ENCODE data around the gene CRTC1. TPM values are rescaled to one million over a fixed set of nuclear protein-coding genes. Genes with fewer than 3 reads are reported as not detected.
A peak's percentile ranks its signal among the peaks of the same experiment; 100 is the strongest.

CRTC1 gene
- total RNA-seq, 4 donors from 2014 or later = 2.8 to 8.8 (median 3.7) TPM

DNA sequence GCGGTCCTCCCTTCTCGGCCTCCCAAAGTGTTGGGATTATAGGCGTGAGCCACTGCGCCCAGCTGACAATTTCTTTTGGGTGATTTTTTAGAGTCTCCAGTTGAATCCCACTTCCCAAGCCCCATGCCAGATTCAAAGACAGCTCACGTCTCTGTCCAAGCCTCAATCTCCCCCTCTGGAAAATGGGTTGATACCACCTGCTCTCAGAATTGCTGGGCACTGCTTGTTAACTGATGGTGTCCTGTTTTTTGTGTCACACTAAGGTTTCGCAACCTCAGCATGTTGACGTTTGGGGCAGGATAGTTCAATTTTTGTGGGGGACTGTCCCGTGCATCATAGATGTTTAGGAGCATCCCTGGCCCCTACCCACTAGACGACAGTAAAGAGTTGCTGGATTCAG is 134.1 kb downstream of the CRTC1 start:
- no peaks in the 10 kb centered on the region for H3K9me3 ChIP-seq
- in situ Hi-C loops (cut with MboI; ENCODE audit: low sequenced_read_pairs in 4 of 4) (no loop called here), intact Hi-C loops (cut with DNase I; ENCODE audit: low total_unique reads) (no loop called here)
- H3K4me3 ChIP-seq = no peak overlapping the region
- TF ChIP-seq POLR2A (IDR thresholded peaks at IDR 0.05) = no peak
- TF ChIP-seq, protein P1, sequence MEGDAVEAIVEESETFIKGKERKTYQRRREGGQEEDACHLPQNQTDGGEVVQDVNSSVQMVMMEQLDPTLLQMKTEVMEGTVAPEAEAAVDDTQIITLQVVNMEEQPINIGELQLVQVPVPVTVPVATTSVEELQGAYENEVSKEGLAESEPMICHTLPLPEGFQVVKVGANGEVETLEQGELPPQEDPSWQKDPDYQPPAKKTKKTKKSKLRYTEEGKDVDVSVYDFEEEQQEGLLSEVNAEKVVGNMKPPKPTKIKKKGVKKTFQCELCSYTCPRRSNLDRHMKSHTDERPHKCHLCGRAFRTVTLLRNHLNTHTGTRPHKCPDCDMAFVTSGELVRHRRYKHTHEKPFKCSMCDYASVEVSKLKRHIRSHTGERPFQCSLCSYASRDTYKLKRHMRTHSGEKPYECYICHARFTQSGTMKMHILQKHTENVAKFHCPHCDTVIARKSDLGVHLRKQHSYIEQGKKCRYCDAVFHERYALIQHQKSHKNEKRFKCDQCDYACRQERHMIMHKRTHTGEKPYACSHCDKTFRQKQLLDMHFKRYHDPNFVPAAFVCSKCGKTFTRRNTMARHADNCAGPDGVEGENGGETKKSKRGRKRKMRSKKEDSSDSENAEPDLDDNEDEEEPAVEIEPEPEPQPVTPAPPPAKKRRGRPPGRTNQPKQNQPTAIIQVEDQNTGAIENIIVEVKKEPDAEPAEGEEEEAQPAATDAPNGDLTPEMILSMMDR (IDR thresholded peaks at IDR 0.05 in 4 of 5, conservative IDR thresholded peaks at IDR 0.05 in 1 of 5) = no peak
- ATAC-seq (no peak), DNase-seq (no peak)
- H3K27ac ChIP-seq = no peak overlapping the region
- no peaks in the 10 kb centered on the region for H3K4me1 ChIP-seq
- H3K27me3 ChIP-seq = peaks cover 0 to 2% (median 0%) of the 10 kb centered on the region in 3 donors
- no peaks in the 10 kb centered on the region for H3K36me3 ChIP-seq

DNA sequence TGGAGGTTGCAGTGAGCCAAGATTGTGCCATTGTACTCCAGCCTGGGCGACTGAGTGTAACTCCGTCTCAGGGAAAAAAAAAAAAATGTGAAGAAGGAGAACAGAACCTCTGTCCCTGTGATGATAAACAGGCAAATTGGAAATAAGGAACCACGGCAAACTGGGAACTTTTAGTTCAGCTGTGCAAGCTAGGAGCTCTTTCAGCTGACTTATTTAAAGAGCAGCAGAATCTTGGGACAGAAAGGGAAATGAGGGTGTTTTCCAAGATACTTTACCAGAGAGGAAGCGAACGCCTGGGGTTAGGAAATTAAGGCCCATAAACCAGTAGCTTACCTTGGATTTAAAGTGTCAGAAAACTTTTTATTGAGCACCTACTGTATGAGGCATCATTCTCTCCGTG is 145.3 kb downstream of the CRTC1 start:
- Histone ChIP-seq H3K27ac (no peak overlapping the region), H3K9me3 (peaks cover 0 to 7% (median 3%) of the 10 kb centered on the region in 3 donors), H3K4me3 (no peak overlapping the region), H3K27me3 (peaks cover 0 to 6% (median 0%) of the 10 kb centered on the region in 3 donors), H3K4me1 (peaks cover 5 to 17% of the 10 kb centered on the region in 2 donors), H3K36me3 (no peaks in the 10 kb centered on the region)
- in situ Hi-C loops (cut with MboI; ENCODE audit: low sequenced_read_pairs in 4 of 4) (loop anchor here in 2 of 4 donors (25.0 kb wide), 2 partner anchors 241 to 366 kb away; partner anchors contain the start of gene REX1BD (in 1 of the 2)), intact Hi-C loops (cut with DNase I; ENCODE audit: low total_unique reads) (no loop called here)
- DNase-seq = no peak
- no peak for ATAC-seq
- TF ChIP-seq, protein P1 (IDR thresholded peaks at IDR 0.05 in 4 of 5, conservative IDR thresholded peaks at IDR 0.05 in 1 of 5) = no peak
- no peak for TF ChIP-seq POLR2A (IDR thresholded peaks at IDR 0.05)

DNA sequence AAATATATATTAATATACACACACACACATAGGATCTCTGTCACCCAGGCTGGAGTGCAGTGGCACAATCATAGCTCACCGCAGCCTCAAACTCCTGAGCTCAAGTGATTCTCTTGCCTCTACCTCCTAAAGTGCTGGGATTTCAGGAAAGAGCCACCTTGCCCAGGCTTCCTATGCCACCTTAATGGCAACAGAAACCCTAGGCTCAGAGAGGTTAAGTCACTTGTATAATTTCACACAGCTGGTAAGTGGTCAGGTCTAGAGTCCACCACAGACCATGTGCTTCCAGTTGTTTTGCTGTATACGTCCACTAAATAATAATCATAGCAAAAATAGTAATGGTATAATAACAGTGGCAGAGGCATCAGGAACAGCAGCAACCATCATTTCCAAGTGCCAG is 147.0 kb downstream of the CRTC1 start:
- H3K4me3 ChIP-seq = no peak overlapping the region
- peaks cover 21 to 33% of the 10 kb centered on the region in 2 donors for H3K4me1 ChIP-seq
- intact Hi-C loops (cut with DNase I; ENCODE audit: low total_unique reads) = loop anchor here (5.0 kb wide), 1 partner anchor 238 kb away; no protein-coding TSS in a partner anchor
- no peak for DNase-seq
- in situ Hi-C loops (cut with MboI; ENCODE audit: low sequenced_read_pairs in 4 of 4) = loop anchor here in 2 of 4 donors (25.0 kb wide), 2 partner anchors 243 to 368 kb away; partner anchors contain the start of gene REX1BD (in 1 of the 2)
- no peak for ATAC-seq
- H3K36me3 ChIP-seq = peaks cover 0 to 5% of the 10 kb centered on the region in 2 donors
- no peak overlapping the region for H3K27ac ChIP-seq
- TF ChIP-seq, protein P1 (IDR thresholded peaks at IDR 0.05 in 4 of 5, conservative IDR thresholded peaks at IDR 0.05 in 1 of 5) = no peak
- no peak for TF ChIP-seq POLR2A (IDR thresholded peaks at IDR 0.05)
- peaks cover 0 to 7% (median 3%) of the 10 kb centered on the region in 3 donors for H3K9me3 ChIP-seq
- H3K27me3 ChIP-seq = peaks cover 0 to 6% (median 0%) of the 10 kb centered on the region in 3 donors

DNA sequence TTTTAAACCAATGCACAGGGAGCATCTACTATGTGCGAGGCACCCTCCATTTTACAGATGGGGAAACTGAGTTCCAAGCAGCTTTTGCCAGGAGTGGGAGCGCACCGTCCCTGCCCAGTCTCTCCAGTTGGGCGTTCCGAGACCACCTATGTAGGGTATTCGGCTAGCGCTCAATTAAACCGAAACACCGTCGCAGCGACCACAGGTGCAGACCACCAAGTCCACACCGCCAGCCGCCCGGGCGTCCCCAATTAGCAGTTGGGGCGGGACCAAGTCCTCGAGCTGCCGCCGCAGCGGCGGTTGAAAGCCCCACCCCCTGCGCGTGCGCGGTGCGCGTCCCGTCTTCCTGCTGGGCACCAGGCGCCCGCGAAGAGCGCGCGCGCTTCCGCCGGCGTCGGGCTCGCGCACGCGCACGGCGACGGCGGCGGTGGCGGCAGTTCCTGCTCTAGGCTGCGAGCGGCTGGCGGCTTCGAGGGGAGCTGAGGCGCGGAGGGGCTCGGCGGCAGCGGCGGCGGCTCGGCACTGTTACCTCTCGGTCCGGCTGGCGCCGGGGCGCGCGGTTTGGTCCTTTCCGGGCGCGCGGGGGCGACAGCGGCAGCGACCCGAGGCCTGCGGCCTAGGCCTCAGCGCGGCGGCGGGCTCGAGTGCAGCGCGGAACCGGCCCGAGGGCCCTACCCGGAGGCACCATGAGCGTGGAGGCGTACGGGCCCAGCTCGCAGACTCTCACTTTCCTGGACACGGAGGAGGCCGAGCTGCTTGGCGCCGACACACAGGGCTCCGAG is 148.2 kb downstream of the CRTC1 start, which contains the start of gene UPF1:
Gene UPF1 (plus strand): TSS at position 436 of the 782 bp plus-strand sequence. CDS start 251 bp downstream, at position 687.
- Histone ChIP-seq H3K9me3 (peaks cover 0 to 7% (median 3%) of the 10 kb centered on the region in 3 donors), H3K27me3 (peaks cover 0 to 6% (median 0%) of the 10 kb centered on the region in 3 donors), H3K36me3 (peaks cover 0 to 8% of the 10 kb centered on the region in 2 donors), H3K27ac (peak within 1 kb of the TSS; percentile 77 to 94 (median 86)), H3K4me3 (peak within 1 kb of the TSS; percentile 78 to 96 (median 83)), H3K4me1 (peaks cover 28 to 38% of the 10 kb centered on the region in 2 donors)
- in situ Hi-C loops (cut with MboI; ENCODE audit: low sequenced_read_pairs in 4 of 4) (loop anchor here in 2 of 4 donors (25.0 kb wide), 2 partner anchors 244 to 369 kb away; partner anchors contain the start of gene REX1BD (in 1 of the 2)), intact Hi-C loops (cut with DNase I; ENCODE audit: low total_unique reads) (loop anchor here (1.0 to 5.0 kb wide), 2 partner anchors 148 to 239 kb away; partner anchors contain the start of gene CRTC1)
- peak; percentile 78 to 90 for TF ChIP-seq POLR2A (IDR thresholded peaks at IDR 0.05)
- TF ChIP-seq, protein P1 (IDR thresholded peaks at IDR 0.05 in 4 of 5, conservative IDR thresholded peaks at IDR 0.05 in 1 of 5) = peak in 3 of 5 experiments; percentile 20 to 49 (median 23)
- ATAC-seq (peak; percentile 91 to 95), DNase-seq (peak; percentile 86 to 87)

Other genes starting within 250 kb of the CRTC1 start
- gene ISYNA1, start 245.5 kb upstream of the CRTC1 start, total RNA-seq = 10 to 100 TPM in 1 of 4 donors, 1 to 10 TPM in 3; 5.1 to 29.1 (median 7.8) TPM
- 10 to 100 TPM; 21.8 to 30.8 (median 27.3) TPM for gene ELL, start 161.6 kb upstream of the CRTC1 start, total RNA-seq
- 100 to 1,000 TPM; 157 to 195 (median 184) TPM for gene FKBP8, start 140.1 kb upstream of the CRTC1 start, total RNA-seq
- gene KXD1, start 125.8 kb upstream of the CRTC1 start, total RNA-seq = 100 to 1,000 TPM in 3 of 4 donors, 10 to 100 TPM in 1; 97.1 to 155 (median 106) TPM
- gene UBA52, start 111.8 kb upstream of the CRTC1 start, total RNA-seq = 100 to 1,000 TPM; 512 to 719 (median 537) TPM
- 100 to 1,000 TPM; 163 to 337 (median 187) TPM for gene REX1BD, start 94.9 kb upstream of the CRTC1 start, total RNA-seq
- gene CRLF1, start 76.9 kb upstream of the CRTC1 start, total RNA-seq = 10 to 100 TPM; 14.9 to 61.6 (median 35.3) TPM
- 1 to 10 TPM in 1 of 4 donors, under 1 TPM in 2, not detected in 1; 0.20 to 2.1 (median 0.36) TPM for gene TMEM59L, start 70.8 kb upstream of the CRTC1 start, total RNA-seq
- 10 to 100 TPM in 1 of 4 donors, 1 to 10 TPM in 3; 5.2 to 12.0 (median 7.3) TPM for gene KLHL26, start 46.7 kb upstream of the CRTC1 start, total RNA-seq
- gene COMP, start 107.6 kb downstream of the CRTC1 start, total RNA-seq = 10 to 100 TPM in 1 of 4 donors, 1 to 10 TPM in 1, under 1 TPM in 1, not detected in 1; 0.24 to 77.8 (median 1.3) TPM
- 10 to 100 TPM; 26.0 to 64.9 (median 46.4) TPM for gene UPF1, start 148.3 kb downstream of the CRTC1 start, total RNA-seq
- gene CERS1, start 212.5 kb downstream of the CRTC1 start, total RNA-seq = 1 to 10 TPM; 1.1 to 6.9 (median 3.3) TPM
- 100 to 1,000 TPM; 169 to 229 (median 203) TPM for gene COPE, start 235.7 kb downstream of the CRTC1 start, total RNA-seq
- gene DDX49, start 236.0 kb downstream of the CRTC1 start, total RNA-seq = 10 to 100 TPM; 40.6 to 60.1 (median 44.2) TPM